Left ventricle myocardium superior (tissue), 1 donor: ENCODE results near the gene POLR1C. TPM values are rescaled to one million over a fixed set of nuclear protein-coding genes. Genes with fewer than 3 reads are reported as not detected.
"Not testable (repeated sequence)": the region's sequence is repeated elsewhere in the genome, so short reads cannot be mapped to it uniquely, and the experiment has no call there.

ENCODE experiments used
- ATAC-seq: fragments of 200-7000 bp; cut with Tn5 transposase; one replicate; pipeline ENCODE4 v1.9.1; 2020; ENCODE audit warnings: mild to moderate bottlenecking, moderate library complexity
- DNase-seq: peaks from one replicate; pipeline ENCODE4 v3.0.0-alpha.2; 2020
- intact Hi-C: fragments of 100-400 bp; cut with micrococcal nuclease; formaldehyde crosslinking; loops from one replicate; pipeline ENCODE4 v1.11.0; 2022
- total RNA-seq: library from RNA; stranded (reverse); fragmentation: NEBNext Ultra II Directional; extraction: Animal tissue kit (Norgen Biotek cat#: 25700); gene quantifications from one replicate; pipeline ENCODE4 v1.2.1, GENCODE V29; 2021
- donor health status: DM: no; HTN: yes; CAD: no; lungs with severe emphysema.

POLR1C gene
- total RNA-seq, 1 donor from 2014 or later, result 16.9 TPM

- DNase-seq, intact Hi-C loops, ATAC-seq: not testable (repeated sequence)
These were observed 22.5 kb downstream of the POLR1C start for GRCh38 chr6:43539409-43539808.

- intact Hi-C loops, result no loop called here
- ATAC-seq (no peak), DNase-seq (no peak)
These were observed 23.6 kb downstream of the POLR1C start for GRCh38 chr6:43540507-43540906.

- ATAC-seq (no peak), DNase-seq (no peak)
- intact Hi-C loops, result no loop called here
These were observed 25.0 kb downstream of the POLR1C start for GRCh38 chr6:43541774-43542471.

- no peak for ATAC-seq
- intact Hi-C loops, result no loop called here
These were observed 27.6 kb downstream of the POLR1C start for GRCh38 chr6:43544461-43544860.

GRCh38 chr6:43547222-43547621 lies 30.3 kb downstream of the POLR1C start:
- no peak for ATAC-seq
- intact Hi-C loops, result no loop called here
- DNase-seq, result no peak

More at GRCh38 chr6:43544461-43544860, 27.6 kb downstream of the POLR1C start:
- no peak for DNase-seq

- intact Hi-C loops, DNase-seq, ATAC-seq: not testable (repeated sequence)
These were observed 40.7 kb downstream of the POLR1C start for GRCh38 chr6:43557620-43558019.

- ATAC-seq, result no peak
- intact Hi-C loops, result no loop called here
These were observed 42.4 kb downstream of the POLR1C start for GRCh38 chr6:43559328-43559727.

GRCh38 chr6:43570876-43571441 lies 54.1 kb downstream of the POLR1C start:
- DNase-seq (no peak), ATAC-seq (no peak)
- intact Hi-C loops, result no loop called here

More at GRCh38 chr6:43559328-43559727, 42.4 kb downstream of the POLR1C start:
- DNase-seq, result no peak

Other genes with a start within 250 kb of the POLR1C start
- not detected for gene SLC22A7, start 218.8 kb upstream of the POLR1C start, total RNA-seq
- gene CRIP3, start 208.3 kb upstream of the POLR1C start, total RNA-seq, result 6.6 TPM
- 12.4 TPM for gene ZNF318, start 147.4 kb upstream of the POLR1C start, total RNA-seq
- gene ABCC10, start 89.5 kb upstream of the POLR1C start, total RNA-seq, result 11.5 TPM
- 1.2 TPM for gene DLK2, start 61.5 kb upstream of the POLR1C start, total RNA-seq
- 23.2 TPM for gene TJAP1, start 39.5 kb upstream of the POLR1C start, total RNA-seq
- gene LRRC73, start 6.7 kb upstream of the POLR1C start, total RNA-seq, result 1.0 TPM
- gene YIPF3, start 163 bp upstream of the POLR1C start, total RNA-seq, result 63.0 TPM
- gene XPO5, start 58.9 kb downstream of the POLR1C start, total RNA-seq, result 13.1 TPM
- gene POLH, start 59.1 kb downstream of the POLR1C start, total RNA-seq, result 8.7 TPM
- 23.6 TPM for gene GTPBP2, start 112.2 kb downstream of the POLR1C start, total RNA-seq
- 28.3 TPM for gene MAD2L1BP, start 118.8 kb downstream of the POLR1C start, total RNA-seq
- gene RSPH9, start 127.9 kb downstream of the POLR1C start, total RNA-seq, result 0.15 TPM
- gene MRPS18A, start 170.7 kb downstream of the POLR1C start, total RNA-seq, result 46.0 TPM